ENCODE measurements around the gene LEMD3. TPM values are rescaled to one million over a fixed set of nuclear protein-coding genes. Genes with fewer than 3 reads are reported as not detected.

The LEMD3 gene
- polyA plus RNA-seq: 45.4 TPM

- Mint-ChIP-seq H3K27me3 (no peaks in the 10 kb centered on the region), H3K4me3 (peak within 1 kb of the TSS; percentile 99 to 100 (median 100)), H3K4me1 (peaks cover 25 to 26% (median 26%) of the 10 kb centered on the region in 3 donors), H3K27ac (peak within 1 kb of the TSS; percentile 95 to 99 (median 99)), H3K9me3 (no peaks in the 10 kb centered on the region), H3K36me3 (no peaks in the 10 kb centered on the region)
Measured at GRCh38 chr12:65169320-65170208, at the start of gene LEMD3. LEMD3 (plus strand) TSS chr12:65169583; CDS start chr12:65169597, 14 bp downstream.

GRCh38 chr12:65121049-65121955 lies 48.1 kb upstream of the LEMD3 start, which contains the start of gene WIF1:
WIF1 (minus strand) TSS chr12:65121305; CDS start chr12:65121191, 114 bp downstream.
- Mint-ChIP-seq H3K27me3 (peaks cover 19% of the 10 kb centered on the region), H3K4me1 (peaks cover 3 to 9% (median 6%) of the 10 kb centered on the region in 3 donors), H3K27ac (peak within 1 kb of the TSS in 1 of 3 donors; percentile 26), H3K9me3 (no peaks in the 10 kb centered on the region), H3K36me3 (no peaks in the 10 kb centered on the region), H3K4me3 (peak within 1 kb of the TSS in 3 of 4 donors; percentile 51 to 83 (median 67))

DNA sequence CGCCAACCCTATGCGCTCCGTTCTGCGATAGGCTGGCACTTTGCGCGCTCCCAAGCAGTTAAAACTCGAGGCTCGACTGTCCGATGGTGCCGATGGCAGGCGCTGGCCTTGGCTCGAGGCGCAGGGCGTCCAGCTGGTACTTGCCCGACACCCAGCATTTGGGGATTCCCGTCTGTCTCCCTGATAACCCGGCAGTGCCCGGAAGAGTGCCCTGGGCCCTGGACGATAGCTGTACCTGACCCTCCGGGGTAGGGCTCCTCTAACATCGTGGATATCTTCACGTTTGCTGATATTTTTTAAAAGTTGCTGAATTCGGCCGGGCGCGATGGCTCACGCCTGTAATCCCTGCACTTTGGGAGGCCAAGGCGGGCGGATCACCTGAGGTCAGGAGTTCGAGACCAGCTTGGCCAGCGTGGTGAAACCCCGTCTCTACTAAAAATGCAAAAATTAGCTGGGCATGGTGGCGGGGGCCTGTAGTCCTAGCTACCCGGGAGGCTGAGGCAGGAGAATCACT lies 47.4 kb upstream of the LEMD3 start:
- Mint-ChIP-seq H3K4me1 (peaks cover 3 to 9% (median 6%) of the 10 kb centered on the region in 3 donors), H3K9me3 (no peaks in the 10 kb centered on the region), H3K4me3 (peak overlapping the region in 2 of 4 donors; percentile 51 to 83), H3K27me3 (peaks cover 19% of the 10 kb centered on the region), H3K27ac (no peak overlapping the region), H3K36me3 (no peaks in the 10 kb centered on the region)

DNA sequence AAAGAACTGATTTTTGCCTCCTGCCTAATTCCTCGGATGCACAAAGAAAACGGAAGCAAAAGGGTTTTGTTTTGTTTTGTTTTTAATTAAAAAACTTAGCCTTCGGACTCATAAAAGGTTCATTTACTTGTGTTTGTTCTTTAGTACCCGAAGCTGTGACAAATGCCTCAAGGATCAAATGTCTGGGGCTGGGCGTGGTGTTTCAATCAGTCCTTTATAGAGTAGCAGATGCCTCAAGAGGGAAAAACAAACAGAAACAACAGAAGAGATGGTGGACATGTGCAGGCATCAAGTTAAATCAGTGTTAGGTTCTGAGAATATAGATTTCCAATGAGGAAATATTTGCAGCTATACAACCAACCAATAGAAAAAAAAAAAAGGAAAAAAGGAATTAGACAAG lies 46.7 kb upstream of the LEMD3 start:
- H3K4me3 Mint-ChIP-seq: no peak overlapping the region
- H3K36me3 Mint-ChIP-seq: no peaks in the 10 kb centered on the region
- H3K27me3 Mint-ChIP-seq: peaks cover 16% of the 10 kb centered on the region
- peaks cover 3 to 9% (median 6%) of the 10 kb centered on the region in 3 donors for H3K4me1 Mint-ChIP-seq
- H3K9me3 Mint-ChIP-seq: no peaks in the 10 kb centered on the region
- no peak overlapping the region for H3K27ac Mint-ChIP-seq

DNA sequence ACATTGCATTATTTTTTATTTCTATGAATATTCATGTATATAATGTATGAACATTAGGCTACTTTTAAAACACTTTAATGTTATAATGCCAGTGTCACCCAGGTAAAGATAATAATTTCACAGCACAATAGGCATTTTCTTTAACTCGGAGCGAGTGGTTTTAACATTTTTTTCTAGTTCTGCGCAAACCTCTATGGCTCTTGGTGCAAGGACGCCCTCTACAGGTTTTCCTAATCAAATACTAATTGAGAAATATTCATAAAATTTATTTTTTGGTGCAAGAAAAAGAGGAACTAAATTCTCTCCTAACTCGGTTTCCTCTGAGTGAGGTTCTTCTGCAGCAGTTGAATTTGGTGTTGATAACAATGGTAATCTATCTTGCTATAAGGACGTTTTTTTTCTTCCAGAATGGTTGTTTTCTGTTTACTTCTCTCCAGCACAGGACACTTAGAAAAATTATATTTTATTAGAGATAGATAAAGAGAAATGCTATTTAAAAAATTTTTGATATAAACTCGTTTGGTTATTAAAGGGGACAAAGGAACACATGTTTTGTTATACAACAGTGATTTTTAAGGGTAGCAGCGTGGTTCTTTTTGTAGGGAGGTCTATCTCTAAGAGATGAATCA lies 45.8 kb upstream of the LEMD3 start:
- Mint-ChIP-seq H3K4me3 (no peak overlapping the region), H3K9me3 (no peaks in the 10 kb centered on the region), H3K36me3 (no peaks in the 10 kb centered on the region), H3K4me1 (peaks cover 2 to 9% (median 6%) of the 10 kb centered on the region in 3 donors), H3K27me3 (peaks cover 12% of the 10 kb centered on the region), H3K27ac (no peak overlapping the region)

GRCh38 chr12:65125247-65125646 lies 44.1 kb upstream of the LEMD3 start:
- Mint-ChIP-seq H3K27me3 (peaks cover 16% of the 10 kb centered on the region), H3K9me3 (no peaks in the 10 kb centered on the region), H3K36me3 (no peaks in the 10 kb centered on the region), H3K4me1 (peaks cover 1 to 9% (median 6%) of the 10 kb centered on the region in 3 donors), H3K4me3 (no peak overlapping the region), H3K27ac (no peak overlapping the region)

DNA sequence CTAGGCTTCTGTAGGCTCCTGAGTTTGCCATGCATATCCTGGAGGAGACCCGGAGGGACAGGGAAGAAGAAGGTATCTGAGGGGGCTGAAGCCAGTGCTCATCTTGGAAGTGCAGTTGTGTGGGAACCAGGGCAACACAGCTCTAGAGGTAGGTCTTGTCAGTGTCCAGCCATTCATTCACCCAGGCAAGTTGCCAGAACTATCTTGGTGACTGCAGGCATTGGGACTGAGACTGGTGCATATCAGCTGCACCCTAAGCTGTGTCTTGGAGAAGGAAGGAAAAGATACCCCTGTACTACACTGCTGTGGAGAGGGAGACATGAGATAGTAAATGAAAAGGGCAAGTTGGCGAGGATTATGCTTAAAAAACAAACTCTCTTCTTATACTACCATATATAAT lies 43.4 kb upstream of the LEMD3 start:
- Mint-ChIP-seq H3K4me1 (peaks cover 0 to 4% (median 1%) of the 10 kb centered on the region in 3 donors), H3K27ac (no peak overlapping the region), H3K36me3 (no peaks in the 10 kb centered on the region), H3K4me3 (no peak overlapping the region), H3K9me3 (no peaks in the 10 kb centered on the region), H3K27me3 (peaks cover 9% of the 10 kb centered on the region)

GRCh38 chr12:65126482-65126881 lies 42.9 kb upstream of the LEMD3 start:
- Mint-ChIP-seq H3K4me3 (no peak overlapping the region), H3K9me3 (no peaks in the 10 kb centered on the region), H3K27me3 (peaks cover 9% of the 10 kb centered on the region), H3K27ac (no peak overlapping the region), H3K4me1 (peaks cover 0 to 4% (median 1%) of the 10 kb centered on the region in 3 donors), H3K36me3 (no peaks in the 10 kb centered on the region)

- peaks cover 1% of the 10 kb centered on the region for H3K36me3 Mint-ChIP-seq
- no peak overlapping the region for H3K27ac Mint-ChIP-seq
- peaks cover 0 to 7% (median 4%) of the 10 kb centered on the region in 3 donors for H3K9me3 Mint-ChIP-seq
- peaks cover 6% of the 10 kb centered on the region for H3K27me3 Mint-ChIP-seq
- H3K4me1 Mint-ChIP-seq: no peaks in the 10 kb centered on the region
- no peak overlapping the region for H3K4me3 Mint-ChIP-seq
Measured at GRCh38 chr12:65133879-65134278, 35.5 kb upstream of the LEMD3 start.

DNA sequence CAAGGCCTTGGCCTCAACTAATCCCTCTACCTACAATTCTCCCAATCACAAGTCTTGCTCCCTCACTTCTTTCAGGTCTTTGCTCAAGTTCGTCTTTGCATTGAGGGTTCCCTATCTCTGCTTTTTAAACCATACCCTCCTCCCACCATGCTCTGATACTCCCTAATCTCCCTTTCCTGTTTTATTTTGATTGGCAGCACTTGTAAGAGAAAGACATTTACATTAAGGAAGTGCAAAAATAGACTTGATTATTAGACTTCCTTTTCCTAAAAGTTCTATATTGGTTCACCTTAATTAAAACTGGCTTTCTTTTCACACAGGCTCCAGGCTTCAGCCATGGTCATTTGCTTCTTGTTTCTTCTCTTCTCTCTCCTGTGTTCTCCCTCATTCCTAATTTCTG lies 30.0 kb upstream of the LEMD3 start:
- peaks cover 1% of the 10 kb centered on the region for H3K36me3 Mint-ChIP-seq
- H3K27ac Mint-ChIP-seq: no peak overlapping the region
- H3K9me3 Mint-ChIP-seq: peaks cover 0 to 3% (median 2%) of the 10 kb centered on the region in 3 donors
- H3K4me3 Mint-ChIP-seq: no peak overlapping the region
- peaks cover 6 to 7% (median 7%) of the 10 kb centered on the region in 3 donors for H3K4me1 Mint-ChIP-seq
- peaks cover 8% of the 10 kb centered on the region for H3K27me3 Mint-ChIP-seq

GRCh38 chr12:65140738-65141137 lies 28.6 kb upstream of the LEMD3 start:
- Mint-ChIP-seq H3K9me3 (peaks cover 0 to 3% (median 0%) of the 10 kb centered on the region in 3 donors), H3K4me3 (no peak overlapping the region), H3K27ac (no peak overlapping the region), H3K27me3 (peaks cover 10% of the 10 kb centered on the region), H3K4me1 (peaks cover 6 to 7% (median 7%) of the 10 kb centered on the region in 3 donors), H3K36me3 (peaks cover under 1% of the 10 kb centered on the region)

DNA sequence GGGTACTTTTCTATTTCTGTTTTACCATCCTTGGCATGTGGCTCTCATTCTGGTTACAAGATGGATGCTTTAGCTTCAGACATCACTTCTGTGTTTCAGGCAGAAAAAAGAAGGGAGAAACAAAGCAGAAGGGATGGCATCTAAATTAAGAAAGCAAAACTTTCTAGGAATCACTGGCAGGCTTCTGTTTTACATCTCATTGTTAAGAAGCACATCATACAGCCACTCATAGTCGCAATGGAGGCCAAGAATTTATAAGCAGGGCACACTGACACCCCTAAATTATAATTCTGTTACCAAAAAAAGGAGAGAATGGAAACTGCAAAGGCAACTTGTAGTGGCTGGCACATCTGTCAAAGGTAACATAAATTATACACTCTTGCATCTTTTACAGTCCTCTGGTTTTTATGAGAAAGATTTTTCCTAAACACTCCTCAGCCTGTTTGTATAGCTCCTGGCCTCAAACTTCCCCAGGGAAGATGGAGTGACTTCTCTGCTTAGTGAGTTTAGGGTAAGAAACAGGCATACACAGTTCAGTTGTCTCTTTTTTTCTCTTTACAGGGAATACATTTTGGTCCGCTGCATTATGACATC lies 22.0 kb upstream of the LEMD3 start:
- H3K4me1 Mint-ChIP-seq: no peaks in the 10 kb centered on the region
- H3K36me3 Mint-ChIP-seq: peaks cover 4% of the 10 kb centered on the region
- H3K4me3 Mint-ChIP-seq: no peak overlapping the region
- peaks cover 8% of the 10 kb centered on the region for H3K27me3 Mint-ChIP-seq
- peaks cover 0 to 2% (median 1%) of the 10 kb centered on the region in 3 donors for H3K9me3 Mint-ChIP-seq
- no peak overlapping the region for H3K27ac Mint-ChIP-seq

- H3K4me1 Mint-ChIP-seq: peaks cover 12 to 14% (median 12%) of the 10 kb centered on the region in 3 donors
- no peak overlapping the region for H3K4me3 Mint-ChIP-seq
- H3K9me3 Mint-ChIP-seq: peaks cover 0 to 2% (median 1%) of the 10 kb centered on the region in 3 donors
- peaks cover 4% of the 10 kb centered on the region for H3K36me3 Mint-ChIP-seq
- H3K27ac Mint-ChIP-seq: no peak overlapping the region
- H3K27me3 Mint-ChIP-seq: peaks cover 5% of the 10 kb centered on the region
Measured at GRCh38 chr12:65152012-65152411, 17.4 kb upstream of the LEMD3 start.

DNA sequence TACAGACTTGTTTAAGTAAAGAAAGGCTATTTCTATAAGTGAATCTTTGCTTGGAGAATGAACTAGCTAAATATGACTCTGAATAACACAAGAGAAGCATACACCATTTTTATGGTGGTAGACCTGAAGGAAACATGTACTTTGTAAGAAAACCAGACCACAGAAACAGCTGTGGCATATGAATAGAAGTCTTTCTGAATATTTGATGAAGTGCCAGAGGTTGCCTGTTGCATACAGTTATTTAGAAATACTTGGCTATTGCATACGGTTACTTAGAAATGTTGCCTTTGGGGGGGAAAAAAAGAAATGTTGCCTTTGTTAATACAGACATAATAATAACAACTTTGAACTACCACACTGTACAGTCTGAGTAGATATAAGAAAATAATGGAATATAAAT lies 16.8 kb upstream of the LEMD3 start:
- H3K4me1 Mint-ChIP-seq: peaks cover 12 to 14% (median 13%) of the 10 kb centered on the region in 3 donors
- peaks cover 5% of the 10 kb centered on the region for H3K27me3 Mint-ChIP-seq
- no peak overlapping the region for H3K27ac Mint-ChIP-seq
- no peak overlapping the region for H3K4me3 Mint-ChIP-seq
- peaks cover 0 to 2% (median 1%) of the 10 kb centered on the region in 3 donors for H3K9me3 Mint-ChIP-seq
- H3K36me3 Mint-ChIP-seq: peaks cover 4% of the 10 kb centered on the region

Measured in IgD-negative memory B cell (primary cell).